Panc1 (cell line): Measurements from ENCODE around the gene CDKL1.

Source experiments
- POLR2AphosphoS5 ChIP-seq: IDR thresholded peaks from 2 replicates; pipeline ENCODE4 v1.6.1; 2012; ENCODE audit warnings: mild to moderate bottlenecking, low read depth, low read length, moderate library complexity
- TF ChIP-seq, protein P1 (sequence below): fragments of 450-650 bp; IDR thresholded peaks from 2 replicates; pipeline ENCODE4 v1.5.1; 2017; ENCODE audit warnings: mild to moderate bottlenecking

DNA sequence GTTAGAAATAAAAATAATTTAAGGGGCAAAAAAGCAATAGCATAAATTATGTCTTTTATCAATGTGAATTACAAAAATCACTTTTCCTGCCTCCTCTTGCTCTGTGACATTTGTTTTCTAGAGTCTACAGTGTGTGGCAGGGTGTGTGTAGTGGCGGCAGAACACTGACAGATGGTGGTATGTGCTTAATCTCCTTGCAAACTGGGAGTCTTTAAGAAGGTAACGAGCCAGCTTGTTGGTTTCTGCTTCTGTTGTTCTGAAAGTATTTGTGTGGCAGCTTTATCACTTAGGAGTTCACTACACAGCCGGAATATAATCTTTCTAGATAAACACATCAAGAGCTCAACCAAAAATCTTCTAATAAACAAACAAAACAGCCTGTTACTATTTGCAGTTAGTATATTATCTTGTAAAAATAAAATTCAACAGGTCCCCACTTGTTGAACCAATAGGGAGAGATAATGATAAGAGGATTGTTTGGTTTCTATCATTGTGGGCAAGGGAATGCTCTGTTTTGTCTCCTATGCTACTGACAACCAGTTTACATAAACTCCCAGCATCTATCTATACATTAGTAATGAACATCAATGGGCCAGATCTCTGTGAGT is 13.0 kb downstream of the CDKL1 start:
- no peak for TF ChIP-seq POLR2AphosphoS5
- TF ChIP-seq, protein P1, sequence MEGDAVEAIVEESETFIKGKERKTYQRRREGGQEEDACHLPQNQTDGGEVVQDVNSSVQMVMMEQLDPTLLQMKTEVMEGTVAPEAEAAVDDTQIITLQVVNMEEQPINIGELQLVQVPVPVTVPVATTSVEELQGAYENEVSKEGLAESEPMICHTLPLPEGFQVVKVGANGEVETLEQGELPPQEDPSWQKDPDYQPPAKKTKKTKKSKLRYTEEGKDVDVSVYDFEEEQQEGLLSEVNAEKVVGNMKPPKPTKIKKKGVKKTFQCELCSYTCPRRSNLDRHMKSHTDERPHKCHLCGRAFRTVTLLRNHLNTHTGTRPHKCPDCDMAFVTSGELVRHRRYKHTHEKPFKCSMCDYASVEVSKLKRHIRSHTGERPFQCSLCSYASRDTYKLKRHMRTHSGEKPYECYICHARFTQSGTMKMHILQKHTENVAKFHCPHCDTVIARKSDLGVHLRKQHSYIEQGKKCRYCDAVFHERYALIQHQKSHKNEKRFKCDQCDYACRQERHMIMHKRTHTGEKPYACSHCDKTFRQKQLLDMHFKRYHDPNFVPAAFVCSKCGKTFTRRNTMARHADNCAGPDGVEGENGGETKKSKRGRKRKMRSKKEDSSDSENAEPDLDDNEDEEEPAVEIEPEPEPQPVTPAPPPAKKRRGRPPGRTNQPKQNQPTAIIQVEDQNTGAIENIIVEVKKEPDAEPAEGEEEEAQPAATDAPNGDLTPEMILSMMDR = no peak
